ENCODE measurements around the gene RPS27. TPM values are rescaled to one million over a fixed set of nuclear protein-coding genes. Genes with fewer than 3 reads are reported as not detected.
A peak's percentile ranks its signal among the peaks of the same experiment; 100 is the strongest.

RPS27 gene
- total and polyA plus RNA-seq, 2 of the 13 experiments (the other 11 are each of a cell fraction or from before 2014, with no cell fraction given) = 3,737 to 9,964 TPM

DNA sequence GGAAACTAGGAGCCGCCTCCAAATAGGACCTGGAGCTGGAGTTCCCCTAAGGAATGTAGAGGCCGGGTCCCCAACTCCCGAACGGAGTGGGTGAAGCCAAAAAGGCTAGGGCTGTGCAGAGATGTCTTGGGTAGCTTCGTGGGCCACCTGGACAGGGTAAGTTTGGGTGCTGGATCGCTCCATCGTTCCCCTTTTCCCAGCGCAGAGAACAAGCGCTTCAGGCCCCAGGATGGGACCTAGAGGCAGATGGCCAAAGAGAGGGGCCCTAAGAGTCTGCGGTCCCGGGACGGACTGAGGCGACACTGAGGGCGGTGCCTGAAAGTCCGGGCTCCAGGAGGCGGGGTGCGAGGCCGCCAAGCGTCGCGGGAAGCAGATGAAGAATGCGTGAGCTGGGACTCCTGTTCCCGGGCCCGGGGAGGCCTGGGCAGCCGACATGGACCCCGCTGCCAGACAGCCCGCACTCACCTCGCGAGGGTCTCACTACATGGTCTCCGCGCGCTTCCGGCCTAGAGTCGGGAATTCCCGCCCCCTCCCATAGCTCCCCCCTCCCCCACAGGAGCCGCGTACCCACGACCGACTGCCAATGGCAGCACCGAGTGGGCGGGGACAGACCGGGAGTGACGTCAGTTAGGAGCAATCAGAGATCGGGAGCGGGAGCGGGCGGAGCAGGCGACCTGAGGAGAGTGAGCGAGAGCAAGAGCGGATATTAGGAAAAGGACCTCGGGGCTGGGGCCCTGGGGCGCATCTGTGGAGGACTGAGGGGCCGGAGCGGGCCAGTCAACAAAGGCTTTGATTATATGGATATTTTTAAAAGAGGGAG, 27.3 kb upstream of the RPS27 start, which contains the start of gene SLC39A1 (continued):
- TF ChIP-seq, protein P1, sequence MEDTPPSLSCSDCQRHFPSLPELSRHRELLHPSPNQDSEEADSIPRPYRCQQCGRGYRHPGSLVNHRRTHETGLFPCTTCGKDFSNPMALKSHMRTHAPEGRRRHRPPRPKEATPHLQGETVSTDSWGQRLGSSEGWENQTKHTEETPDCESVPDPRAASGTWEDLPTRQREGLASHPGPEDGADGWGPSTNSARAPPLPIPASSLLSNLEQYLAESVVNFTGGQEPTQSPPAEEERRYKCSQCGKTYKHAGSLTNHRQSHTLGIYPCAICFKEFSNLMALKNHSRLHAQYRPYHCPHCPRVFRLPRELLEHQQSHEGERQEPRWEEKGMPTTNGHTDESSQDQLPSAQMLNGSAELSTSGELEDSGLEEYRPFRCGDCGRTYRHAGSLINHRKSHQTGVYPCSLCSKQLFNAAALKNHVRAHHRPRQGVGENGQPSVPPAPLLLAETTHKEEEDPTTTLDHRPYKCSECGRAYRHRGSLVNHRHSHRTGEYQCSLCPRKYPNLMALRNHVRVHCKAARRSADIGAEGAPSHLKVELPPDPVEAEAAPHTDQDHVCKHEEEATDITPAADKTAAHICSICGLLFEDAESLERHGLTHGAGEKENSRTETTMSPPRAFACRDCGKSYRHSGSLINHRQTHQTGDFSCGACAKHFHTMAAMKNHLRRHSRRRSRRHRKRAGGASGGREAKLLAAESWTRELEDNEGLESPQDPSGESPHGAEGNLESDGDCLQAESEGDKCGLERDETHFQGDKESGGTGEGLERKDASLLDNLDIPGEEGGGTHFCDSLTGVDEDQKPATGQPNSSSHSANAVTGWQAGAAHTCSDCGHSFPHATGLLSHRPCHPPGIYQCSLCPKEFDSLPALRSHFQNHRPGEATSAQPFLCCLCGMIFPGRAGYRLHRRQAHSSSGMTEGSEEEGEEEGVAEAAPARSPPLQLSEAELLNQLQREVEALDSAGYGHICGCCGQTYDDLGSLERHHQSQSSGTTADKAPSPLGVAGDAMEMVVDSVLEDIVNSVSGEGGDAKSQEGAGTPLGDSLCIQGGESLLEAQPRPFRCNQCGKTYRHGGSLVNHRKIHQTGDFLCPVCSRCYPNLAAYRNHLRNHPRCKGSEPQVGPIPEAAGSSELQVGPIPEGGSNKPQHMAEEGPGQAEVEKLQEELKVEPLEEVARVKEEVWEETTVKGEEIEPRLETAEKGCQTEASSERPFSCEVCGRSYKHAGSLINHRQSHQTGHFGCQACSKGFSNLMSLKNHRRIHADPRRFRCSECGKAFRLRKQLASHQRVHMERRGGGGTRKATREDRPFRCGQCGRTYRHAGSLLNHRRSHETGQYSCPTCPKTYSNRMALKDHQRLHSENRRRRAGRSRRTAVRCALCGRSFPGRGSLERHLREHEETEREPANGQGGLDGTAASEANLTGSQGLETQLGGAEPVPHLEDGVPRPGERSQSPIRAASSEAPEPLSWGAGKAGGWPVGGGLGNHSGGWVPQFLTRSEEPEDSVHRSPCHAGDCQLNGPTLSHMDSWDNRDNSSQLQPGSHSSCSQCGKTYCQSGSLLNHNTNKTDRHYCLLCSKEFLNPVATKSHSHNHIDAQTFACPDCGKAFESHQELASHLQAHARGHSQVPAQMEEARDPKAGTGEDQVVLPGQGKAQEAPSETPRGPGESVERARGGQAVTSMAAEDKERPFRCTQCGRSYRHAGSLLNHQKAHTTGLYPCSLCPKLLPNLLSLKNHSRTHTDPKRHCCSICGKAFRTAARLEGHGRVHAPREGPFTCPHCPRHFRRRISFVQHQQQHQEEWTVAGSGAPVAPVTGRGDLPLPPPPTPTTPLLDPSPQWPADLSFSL (CRISPR knock-in tag; IDR thresholded peaks at IDR 0.05) = no peak
- TF ChIP-seq, protein P2, sequence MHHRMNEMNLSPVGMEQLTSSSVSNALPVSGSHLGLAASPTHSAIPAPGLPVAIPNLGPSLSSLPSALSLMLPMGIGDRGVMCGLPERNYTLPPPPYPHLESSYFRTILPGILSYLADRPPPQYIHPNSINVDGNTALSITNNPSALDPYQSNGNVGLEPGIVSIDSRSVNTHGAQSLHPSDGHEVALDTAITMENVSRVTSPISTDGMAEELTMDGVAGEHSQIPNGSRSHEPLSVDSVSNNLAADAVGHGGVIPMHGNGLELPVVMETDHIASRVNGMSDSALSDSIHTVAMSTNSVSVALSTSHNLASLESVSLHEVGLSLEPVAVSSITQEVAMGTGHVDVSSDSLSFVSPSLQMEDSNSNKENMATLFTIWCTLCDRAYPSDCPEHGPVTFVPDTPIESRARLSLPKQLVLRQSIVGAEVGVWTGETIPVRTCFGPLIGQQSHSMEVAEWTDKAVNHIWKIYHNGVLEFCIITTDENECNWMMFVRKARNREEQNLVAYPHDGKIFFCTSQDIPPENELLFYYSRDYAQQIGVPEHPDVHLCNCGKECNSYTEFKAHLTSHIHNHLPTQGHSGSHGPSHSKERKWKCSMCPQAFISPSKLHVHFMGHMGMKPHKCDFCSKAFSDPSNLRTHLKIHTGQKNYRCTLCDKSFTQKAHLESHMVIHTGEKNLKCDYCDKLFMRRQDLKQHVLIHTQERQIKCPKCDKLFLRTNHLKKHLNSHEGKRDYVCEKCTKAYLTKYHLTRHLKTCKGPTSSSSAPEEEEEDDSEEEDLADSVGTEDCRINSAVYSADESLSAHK (CRISPR knock-in tag; IDR thresholded peaks at IDR 0.05; ENCODE audit: borderline replicate concordance) = no peak
- TF ChIP-seq RELA (CRISPR knock-in tag; IDR thresholded peaks at IDR 0.05) (no peak), ZNF34 (CRISPR knock-in tag; IDR thresholded peaks at IDR 0.05; ENCODE audit: borderline replicate concordance) (no peak), ARID2 (CRISPR knock-in tag; IDR thresholded peaks at IDR 0.05; ENCODE audit: borderline replicate concordance) (no peak; the same call in 1 of the 2 replicates), ZFP41 (CRISPR knock-in tag; IDR thresholded peaks at IDR 0.05; ENCODE audit: borderline replicate concordance) (no peak), ARNTL (CRISPR knock-in tag; IDR thresholded peaks at IDR 0.05) (no peak), HES4 (CRISPR knock-in tag; IDR thresholded peaks at IDR 0.05; ENCODE audit: borderline replicate concordance) (no peak), CEBPB (IDR thresholded peaks at IDR 0.05; ENCODE audit: borderline replicate concordance, low read depth, low read length) (no peak), YEATS2 (CRISPR knock-in tag; IDR thresholded peaks at IDR 0.05; ENCODE audit: borderline replicate concordance) (no peak; the same call in 1 of the 2 replicates)
- TF ChIP-seq, protein P3, sequence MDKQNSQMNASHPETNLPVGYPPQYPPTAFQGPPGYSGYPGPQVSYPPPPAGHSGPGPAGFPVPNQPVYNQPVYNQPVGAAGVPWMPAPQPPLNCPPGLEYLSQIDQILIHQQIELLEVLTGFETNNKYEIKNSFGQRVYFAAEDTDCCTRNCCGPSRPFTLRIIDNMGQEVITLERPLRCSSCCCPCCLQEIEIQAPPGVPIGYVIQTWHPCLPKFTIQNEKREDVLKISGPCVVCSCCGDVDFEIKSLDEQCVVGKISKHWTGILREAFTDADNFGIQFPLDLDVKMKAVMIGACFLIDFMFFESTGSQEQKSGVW (CRISPR knock-in tag; IDR thresholded peaks at IDR 0.05; ENCODE audit: borderline replicate concordance) = no peak
- TF ChIP-seq, protein P4, sequence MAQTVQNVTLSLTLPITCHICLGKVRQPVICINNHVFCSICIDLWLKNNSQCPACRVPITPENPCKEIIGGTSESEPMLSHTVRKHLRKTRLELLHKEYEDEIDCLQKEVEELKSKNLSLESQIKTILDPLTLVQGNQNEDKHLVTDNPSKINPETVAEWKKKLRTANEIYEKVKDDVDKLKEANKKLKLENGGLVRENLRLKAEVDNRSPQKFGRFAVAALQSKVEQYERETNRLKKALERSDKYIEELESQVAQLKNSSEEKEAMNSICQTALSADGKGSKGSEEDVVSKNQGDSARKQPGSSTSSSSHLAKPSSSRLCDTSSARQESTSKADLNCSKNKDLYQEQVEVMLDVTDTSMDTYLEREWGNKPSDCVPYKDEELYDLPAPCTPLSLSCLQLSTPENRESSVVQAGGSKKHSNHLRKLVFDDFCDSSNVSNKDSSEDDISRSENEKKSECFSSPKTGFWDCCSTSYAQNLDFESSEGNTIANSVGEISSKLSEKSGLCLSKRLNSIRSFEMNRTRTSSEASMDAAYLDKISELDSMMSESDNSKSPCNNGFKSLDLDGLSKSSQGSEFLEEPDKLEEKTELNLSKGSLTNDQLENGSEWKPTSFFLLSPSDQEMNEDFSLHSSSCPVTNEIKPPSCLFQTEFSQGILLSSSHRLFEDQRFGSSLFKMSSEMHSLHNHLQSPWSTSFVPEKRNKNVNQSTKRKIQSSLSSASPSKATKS (CRISPR knock-in tag; IDR thresholded peaks at IDR 0.05) = no peak
- TF ChIP-seq, protein P5, sequence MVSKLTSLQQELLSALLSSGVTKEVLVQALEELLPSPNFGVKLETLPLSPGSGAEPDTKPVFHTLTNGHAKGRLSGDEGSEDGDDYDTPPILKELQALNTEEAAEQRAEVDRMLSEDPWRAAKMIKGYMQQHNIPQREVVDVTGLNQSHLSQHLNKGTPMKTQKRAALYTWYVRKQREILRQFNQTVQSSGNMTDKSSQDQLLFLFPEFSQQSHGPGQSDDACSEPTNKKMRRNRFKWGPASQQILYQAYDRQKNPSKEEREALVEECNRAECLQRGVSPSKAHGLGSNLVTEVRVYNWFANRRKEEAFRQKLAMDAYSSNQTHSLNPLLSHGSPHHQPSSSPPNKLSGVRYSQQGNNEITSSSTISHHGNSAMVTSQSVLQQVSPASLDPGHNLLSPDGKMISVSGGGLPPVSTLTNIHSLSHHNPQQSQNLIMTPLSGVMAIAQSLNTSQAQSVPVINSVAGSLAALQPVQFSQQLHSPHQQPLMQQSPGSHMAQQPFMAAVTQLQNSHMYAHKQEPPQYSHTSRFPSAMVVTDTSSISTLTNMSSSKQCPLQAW (CRISPR knock-in tag; IDR thresholded peaks at IDR 0.05) = peak; percentile 65; the same call in 1 of the 2 replicates
